K562 (cell line): ENCODE results near the gene GPR21. TPM values are rescaled to one million over a fixed set of nuclear protein-coding genes. Genes with fewer than 3 reads are reported as not detected.

Experiments used
- ATAC-seq: fragments of 200-7000 bp; cut with Tn5 transposase; 3 replicates; pipeline ENCODE4 v1.9.1; 2020; ENCODE audit warnings: moderate library complexity
- BruUV-seq: library from RNA; stranded (reverse); fragments of 400-500 nt; replicated peaks from 2 replicates; lab custom pipeline; 2021; lab: Mats Ljungman, UMichigan
- CTCF ChIA-PET: fragments of 300-600 bp; formaldehyde crosslinking; extraction: SDS; loops from one replicate; lab custom pipeline; 2021; ENCODE audit warnings: low intra/inter-chr PET ratio; lab: Yijun Ruan, JAX
- POLR2A ChIA-PET: fragments of 300-600, 350-650 bp; sonication (Branson Sonifier 250); formaldehyde crosslinking; extraction: SDS; loops from one replicate; lab custom pipeline; 2021; ENCODE audit warnings: antibody characterized with exemption, inconsistent platforms; lab: Yijun Ruan, JAX
- DNase-seq, 4 experiments: peaks; one replicate each; pipeline versions ENCODE4 v3.0.0 to v3.0.0-alpha.2; 2011 to 2018; ENCODE audit warnings: low spot score in 3 of 4, mixed read lengths in 3 of 4; ENCODE audit errors: extremely low read depth in 1 of 4
- FAIRE-seq: peaks from 2 replicates; lab custom pipeline; 2011; peaks lifted over from hg19 to GRCh38; lab: Jason Lieb, UNC
- H2AFZ ChIP-seq: 2 replicates; pipeline ENCODE4 v1.6.0; 2011; ENCODE audit warnings: low read depth, low read length, control low read depth, inconsistent platforms
- H3K27ac ChIP-seq: fragments of 200-600 bp; 3 replicates; pipeline ENCODE4 v1.8.0; 2011; ENCODE audit warnings: low read depth, mild to moderate bottlenecking, control low read depth, inconsistent platforms, low read length, moderate library complexity, mixed read lengths; ENCODE audit errors: extremely low read depth
- H3K27me3 ChIP-seq, 2 experiments: fragments of 300-600 bp in 1 of 2; 2 replicates in 1 of 2; 3 replicates in 1 of 2; pipeline versions ENCODE4 v1.6.0 to v1.8.0; 2011; ENCODE audit warnings: inconsistent platforms in 2 of 2, low read length in 2 of 2, mild to moderate bottlenecking in 1 of 2, mixed read lengths in 1 of 2, moderate library complexity in 1 of 2; ENCODE audit not compliant: control insufficient read depth in 2 of 2, insufficient read depth in 2 of 2
- H3K36me3 ChIP-seq: fragments of 300-600 bp; 3 replicates; pipeline ENCODE4 v1.8.0; 2011; ENCODE audit warnings: mild to moderate bottlenecking, low read length, inconsistent platforms; ENCODE audit not compliant: control insufficient read depth, insufficient read depth
- H3K4me1 ChIP-seq, 2 experiments: fragments of 200-600 bp in 1 of 2; replicated peaks in 1 of 2; 2 replicates in 1 of 2; 3 replicates in 1 of 2; pipeline versions ENCODE4 v1.5.1 to v1.8.0; 2011; ENCODE audit warnings: inconsistent platforms in 2 of 2, low read length in 2 of 2, mild to moderate bottlenecking in 1 of 2, mixed read lengths in 1 of 2, moderate library complexity in 1 of 2; ENCODE audit not compliant: control insufficient read depth in 2 of 2, insufficient read depth in 2 of 2
- H3K4me2 ChIP-seq: 2 replicates; pipeline ENCODE4 v1.6.1; 2011; ENCODE audit warnings: low read length, control low read depth, inconsistent platforms, mixed read lengths; ENCODE audit not compliant: insufficient read depth
- H3K4me3 ChIP-seq: fragments of 200-600 bp; sonication (generic), shearing (Covaris generic); 2 replicates; pipeline ENCODE4 v1.5.1; 2016; ENCODE audit warnings: control low read depth, inconsistent platforms
- H3K79me2 ChIP-seq: fragments of 200-600 bp; 3 replicates; pipeline ENCODE4 v1.8.0; 2011; ENCODE audit warnings: low read length, inconsistent platforms; ENCODE audit not compliant: control insufficient read depth, insufficient read depth
- H3K9ac ChIP-seq, 2 experiments: 2 replicates each; pipeline versions ENCODE4 v1.6.0 to v1.6.1; 2011; ENCODE audit warnings: low read depth in 2 of 2, low read length in 2 of 2, control low read depth in 1 of 2, inconsistent platforms in 1 of 2, mild to moderate bottlenecking in 1 of 2, mixed read lengths in 1 of 2; ENCODE audit not compliant: insufficient read depth in 1 of 2
- H3K9me1 ChIP-seq: one replicate; pipeline ENCODE4 v1.6.0; 2011; ENCODE audit warnings: inconsistent platforms, mild to moderate bottlenecking, low read length, moderate library complexity; ENCODE audit not compliant: control insufficient read depth, insufficient read depth
- H3K9me3 ChIP-seq: replicated peaks from 2 replicates; pipeline ENCODE4 v1.5.1; 2011; ENCODE audit warnings: low read depth, low read length, inconsistent platforms; ENCODE audit not compliant: control insufficient read depth, insufficient read depth
- H4K20me1 ChIP-seq: replicated peaks from 2 replicates; pipeline ENCODE4 v1.6.1; 2011; ENCODE audit warnings: low read length, inconsistent platforms, mixed read lengths; ENCODE audit not compliant: control insufficient read depth, insufficient read depth
- BDP1 ChIP-seq: IDR thresholded peaks from 3 replicates; pipeline ENCODE4 v1.6.1; 2011; ENCODE audit not compliant: insufficient read length, insufficient read depth
- CBX1 ChIP-seq: sonication (generic); IDR thresholded peaks from 2 replicates; pipeline ENCODE4 v1.6.1; 2016; ENCODE audit warnings: antibody characterized with exemption, low read depth, mild to moderate bottlenecking
- CBX8 ChIP-seq: fragments of 200-600 bp; sonication (generic); IDR thresholded peaks from 2 replicates; pipeline ENCODE4 v1.6.1; 2012; ENCODE audit warnings: borderline replicate concordance, mixed run types, low read depth, mild to moderate bottlenecking, moderate library complexity, mixed read lengths, low read length, control low read depth, inconsistent platforms; ENCODE audit not compliant: poor library complexity, severe bottlenecking; ENCODE audit errors: extremely low read depth
- CREB1 ChIP-seq, 2 experiments: sonication (generic) in 1 of 2; formaldehyde crosslinking in 1 of 2; IDR thresholded peaks; 2 replicates each; pipeline versions ENCODE4 v1.6.1 to v1.8.0; 2012 to 2022; ENCODE audit warnings: inconsistent platforms in 1 of 2, mild to moderate bottlenecking in 1 of 2, missing genetic modification reagents in 1 of 2, moderate library complexity in 1 of 2
- ESRRA ChIP-seq: fragments of 450-650 bp; IDR thresholded peaks from 2 replicates; pipeline ENCODE4 v1.6.1; 2014; ENCODE audit warnings: low read depth, mild to moderate bottlenecking, moderate library complexity, borderline replicate concordance
- FOXJ3 ChIP-seq: sonication (generic); formaldehyde crosslinking; IDR thresholded peaks from 2 replicates; pipeline ENCODE4 v1.4.0; 2020; ENCODE audit warnings: mild to moderate bottlenecking, missing genetic modification reagents
- FOXP1 ChIP-seq: sonication (generic); formaldehyde crosslinking; IDR thresholded peaks from 2 replicates; pipeline ENCODE4 v1.8.0; 2022; ENCODE audit warnings: mild to moderate bottlenecking, missing genetic modification reagents
- HINFP ChIP-seq: fragments of 450-650 bp; conservative IDR thresholded peaks from 2 replicates; pipeline ENCODE4 v1.6.1; 2016; ENCODE audit warnings: missing genetic modification characterization, low read depth, mild to moderate bottlenecking, control low read depth, missing compliant biosample characterization
- HOXB6 ChIP-seq: fragments of 250-450 bp; sonication (Bioruptor Pico); IDR thresholded peaks from 2 replicates; pipeline ENCODE4 v1.5.1; 2022; ENCODE audit warnings: mild to moderate bottlenecking, borderline replicate concordance
- MAFF ChIP-seq: IDR thresholded peaks from 2 replicates; pipeline ENCODE4 v1.6.1; 2012; ENCODE audit warnings: low read length, improper control_type of control experiment
- POLR2AphosphoS2 ChIP-seq: IDR thresholded peaks from 2 replicates; pipeline ENCODE4 v1.6.1; 2012; ENCODE audit warnings: low read length, improper control_type of control experiment
- TBL1XR1 ChIP-seq, 2 experiments: IDR thresholded peaks; 2 replicates each; pipeline ENCODE4 v1.6.1; 2012; ENCODE audit warnings: improper control_type of control experiment in 2 of 2, low read length in 2 of 2, mild to moderate bottlenecking in 1 of 2
- ZNF3 ChIP-seq: fragments of 250-450 bp; sonication (Bioruptor Pico); IDR thresholded peaks from 2 replicates; pipeline ENCODE4 v1.5.0; 2021; ENCODE audit warnings: mild to moderate bottlenecking, moderate library complexity
- ZNF668 ChIP-seq: fragments of 250-450 bp; sonication (Bioruptor Pico); IDR thresholded peaks from 2 replicates; pipeline ENCODE4 v1.8.0; 2022; ENCODE audit warnings: mild to moderate bottlenecking, inconsistent platforms
- ZNF717 ChIP-seq: fragments of 250-450 bp; sonication (Bioruptor Pico); IDR thresholded peaks from 2 replicates; pipeline ENCODE4 v1.5.0; 2021
- WGBS: fragments of 100-300 bp; shearing (Covaris generic); methylation state at CpG from one replicate; pipeline ENCODE4 v1.1.6; 2016; ENCODE audit warnings: low coverage, mixed read lengths; ENCODE audit not compliant: insufficient coverage; ENCODE audit errors: missing lambda C conversion rate; 5-methylcytosine and 5-hydroxymethylcytosine counted together
- in situ Hi-C: fragments of 300-500 bp; cut with MboI; formaldehyde crosslinking; loops from 4 replicates; pipeline ENCODE4 v1.15.0; 2018; ENCODE audit warnings: inconsistent platforms, mixed read lengths
- intact Hi-C: fragments of 100-400 bp; cut with micrococcal nuclease; formaldehyde crosslinking; loops from 2 replicates; pipeline ENCODE4 v1.14.2; 2022
- polyA plus RNA-seq, 8 experiments: library from polyadenylated mRNA; depleted of rRNA in 4 of 8; stranded (reverse) in 5 of 8; unstranded in 3 of 8; fragments of >200 nt; fragmentation: Nextera tagmentation in 2 of 8; fragmentation: Illumina TruSeq in 1 of 8; extraction: Ambion mirVana in 2 of 8; extraction: Trizol in 1 of 8; gene quantifications; 2 replicates each; pipeline versions ENCODE4 v1.2.1 to v1.2.3, GENCODE V29; 2011 to 2014; ENCODE audit warnings: inconsistent platforms in 1 of 8, missing spikeins in 1 of 8
- total RNA-seq, 7 experiments: library from RNA; depleted of rRNA in 6 of 7; stranded (reverse); fragments of >200 nt in 6 of 7; fragmentation: Illumina TruSeq in 2 of 7; extraction: Trizol in 2 of 7; gene quantifications; 2 replicates each; pipeline versions ENCODE4 v1.2.1 to v1.2.3, GENCODE V29; 2011 to 2021; ENCODE audit warnings: low replicate concordance in 1 of 7

Gene GPR21
- total and polyA plus RNA-seq, 9 of the 15 experiments (the other 6 are each of a cell fraction or from before 2014, with no cell fraction given) = 0.16 to 0.83 (median 0.36) TPM; not detected in 6

- peaks cover 40% of the 10 kb centered on the region; the same call in 1 of the 3 replicates for H3K36me3 ChIP-seq
- 59% methylated on average over 2 of the region's 2 CpGs for WGBS
These were observed 45.3 kb upstream of the GPR21 start for GRCh38 chr9:122988141-122988540.

More at GRCh38 chr9:122988141-122988540, 45.3 kb upstream of the GPR21 start:
- Histone ChIP-seq H3K4me2 (no peak overlapping the region), H3K27me3 (no peaks in the 10 kb centered on the region), H3K79me2 (no peaks in the 10 kb centered on the region), H4K20me1 (no peaks in the 10 kb centered on the region), H3K4me3 (no peak overlapping the region), H3K9me1 (no peaks in the 10 kb centered on the region), H3K9me3 (no peaks in the 10 kb centered on the region), H3K9ac (no peak overlapping the region), H3K27ac (no peak overlapping the region), H2AFZ (no peak overlapping the region), H3K4me1 (no peaks in the 10 kb centered on the region)
- ATAC-seq = no peak
- intact Hi-C loops (no loop called here), in situ Hi-C loops (loop anchor here (10.0 kb wide), 1 partner anchor 523 kb away; no protein-coding TSS in a partner anchor)
- no peak for DNase-seq
- no peak for TF ChIP-seq FOXJ3
- no peak for TF ChIP-seq CBX8
- no peak for TF ChIP-seq TBL1XR1 (IDR thresholded peaks at IDR 0.05; ENCODE audit: low read length in 2 of 2)
- no peak for TF ChIP-seq BDP1
- no peak for TF ChIP-seq ESRRA
- no peak for TF ChIP-seq ZNF3 (CRISPR knock-in tag)
- no peak for TF ChIP-seq CBX1
- TF ChIP-seq MAFF = no peak
- no peak for TF ChIP-seq FOXP1
- no peak for TF ChIP-seq CREB1 (IDR thresholded peaks at IDR 0.05)
- TF ChIP-seq CREB1 (CRISPR knock-in tag; IDR thresholded peaks at IDR 0.05) = no peak
- TF ChIP-seq ZNF668 (CRISPR knock-in tag) = no peak
- no peak for TF ChIP-seq ZNF717 (CRISPR knock-in tag)
- TF ChIP-seq HOXB6 (CRISPR knock-in tag) = no peak
- no peak for TF ChIP-seq HINFP (tag)
- TF ChIP-seq POLR2AphosphoS2 = no peak
- ChIA-PET CTCF (interaction anchor here (0.6 kb wide), 1 partner anchor 53 kb away, joined by 3 read pairs; no protein-coding TSS in a partner anchor), POLR2A (no interaction called here)
- BruUV-seq = no TSS peak
- FAIRE-seq = no peak
